ENCODE measurements around the gene FREY1.

DNA sequence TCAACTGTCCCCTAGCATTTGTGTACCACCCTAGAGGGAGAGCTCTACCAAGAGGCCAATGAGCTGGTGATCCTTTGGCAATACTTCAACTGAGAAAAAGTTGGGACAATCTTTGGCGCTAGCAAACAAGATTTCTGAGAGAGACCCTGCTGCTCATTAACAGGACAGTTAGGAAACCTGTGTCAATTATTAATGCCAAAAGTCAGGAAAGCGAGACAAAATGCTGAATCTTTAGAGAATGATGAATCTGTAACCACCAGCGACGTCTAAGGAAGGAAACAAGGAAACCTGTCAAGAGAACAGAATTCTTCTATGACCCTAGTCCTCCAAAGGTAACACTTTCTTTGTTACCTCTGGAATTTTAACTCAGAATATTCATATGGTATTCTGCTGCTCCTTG, 35.3 kb upstream of the FREY1 start:
- TF ChIP-seq, protein P1, sequence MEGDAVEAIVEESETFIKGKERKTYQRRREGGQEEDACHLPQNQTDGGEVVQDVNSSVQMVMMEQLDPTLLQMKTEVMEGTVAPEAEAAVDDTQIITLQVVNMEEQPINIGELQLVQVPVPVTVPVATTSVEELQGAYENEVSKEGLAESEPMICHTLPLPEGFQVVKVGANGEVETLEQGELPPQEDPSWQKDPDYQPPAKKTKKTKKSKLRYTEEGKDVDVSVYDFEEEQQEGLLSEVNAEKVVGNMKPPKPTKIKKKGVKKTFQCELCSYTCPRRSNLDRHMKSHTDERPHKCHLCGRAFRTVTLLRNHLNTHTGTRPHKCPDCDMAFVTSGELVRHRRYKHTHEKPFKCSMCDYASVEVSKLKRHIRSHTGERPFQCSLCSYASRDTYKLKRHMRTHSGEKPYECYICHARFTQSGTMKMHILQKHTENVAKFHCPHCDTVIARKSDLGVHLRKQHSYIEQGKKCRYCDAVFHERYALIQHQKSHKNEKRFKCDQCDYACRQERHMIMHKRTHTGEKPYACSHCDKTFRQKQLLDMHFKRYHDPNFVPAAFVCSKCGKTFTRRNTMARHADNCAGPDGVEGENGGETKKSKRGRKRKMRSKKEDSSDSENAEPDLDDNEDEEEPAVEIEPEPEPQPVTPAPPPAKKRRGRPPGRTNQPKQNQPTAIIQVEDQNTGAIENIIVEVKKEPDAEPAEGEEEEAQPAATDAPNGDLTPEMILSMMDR (IDR thresholded peaks at IDR 0.05), result no peak
- no peak for TF ChIP-seq EZH2phosphoT487 (IDR thresholded peaks at IDR 0.05)
- TF ChIP-seq EZH2 (IDR thresholded peaks at IDR 0.05), result no peak
